H9 (cell line): ENCODE results near the gene KCNH5. TPM values are rescaled to one million over a fixed set of nuclear protein-coding genes. Genes with fewer than 3 reads are reported as not detected.
A peak's percentile ranks its signal among the peaks of the same experiment; 100 is the strongest.

Experiments
- DNase-seq: peaks from one replicate; pipeline ENCODE4 v3.0.0-alpha.2; 2017
- H2AFZ ChIP-seq: one replicate; pipeline ENCODE4 v1.6.1; 2013; ENCODE audit warnings: mild to moderate bottlenecking, low read length, control low read depth, moderate library complexity
- H2AK5ac ChIP-seq: 2 replicates; pipeline ENCODE4 v1.6.1; 2013; ENCODE audit warnings: low read length, control low read depth, mixed read lengths; ENCODE audit not compliant: insufficient read length
- H2BK120ac ChIP-seq: one replicate; pipeline ENCODE4 v1.6.1; 2013; ENCODE audit warnings: low read depth, mild to moderate bottlenecking, low read length, control low read depth, inconsistent platforms; ENCODE audit not compliant: poor library complexity, severe bottlenecking
- H2BK12ac ChIP-seq: 2 replicates; pipeline ENCODE4 v1.6.1; 2013; ENCODE audit warnings: low read length, control low read depth, mixed read lengths, low read depth; ENCODE audit not compliant: insufficient read length
- H2BK15ac ChIP-seq: 2 replicates; pipeline ENCODE4 v1.6.1; 2013; ENCODE audit warnings: low read depth, low read length, control low read depth
- H2BK20ac ChIP-seq: one replicate; pipeline ENCODE4 v1.6.1; 2013; ENCODE audit warnings: low read depth, mild to moderate bottlenecking, low read length, control low read depth, inconsistent platforms; ENCODE audit not compliant: poor library complexity, severe bottlenecking
- H2BK5ac ChIP-seq: 2 replicates; pipeline ENCODE4 v1.6.1; 2013; ENCODE audit warnings: low read length, control low read depth, mixed read lengths; ENCODE audit not compliant: insufficient read length
- H3K14ac ChIP-seq: 2 replicates; pipeline ENCODE4 v1.6.1; 2013; ENCODE audit warnings: low read length, control low read depth; ENCODE audit not compliant: insufficient read depth
- H3K18ac ChIP-seq: 2 replicates; pipeline ENCODE4 v1.6.1; 2013; ENCODE audit warnings: low read depth, mild to moderate bottlenecking, mixed read lengths, low read length, control low read depth; ENCODE audit not compliant: insufficient read length
- H3K23ac ChIP-seq: 2 replicates; pipeline ENCODE4 v1.6.1; 2013; ENCODE audit warnings: low read length, control low read depth, mixed read lengths, low read depth; ENCODE audit not compliant: insufficient read length
- H3K23me2 ChIP-seq: 2 replicates; pipeline ENCODE4 v1.6.1; 2013; ENCODE audit warnings: low read depth, mild to moderate bottlenecking, mixed read lengths, low read length, control low read depth; ENCODE audit not compliant: insufficient read length, poor library complexity, severe bottlenecking
- H3K27ac ChIP-seq: 2 replicates; pipeline ENCODE4 v1.5.1; 2013; ENCODE audit warnings: low read length, control low read depth, mixed read lengths, low read depth; ENCODE audit not compliant: insufficient read length
- H3K27me3 ChIP-seq: 2 replicates; pipeline ENCODE4 v1.6.1; 2013; ENCODE audit warnings: low read length, control low read depth, inconsistent platforms; ENCODE audit not compliant: insufficient read depth
- H3K4ac ChIP-seq: 2 replicates; pipeline ENCODE4 v1.6.1; 2013; ENCODE audit warnings: low read depth, mild to moderate bottlenecking, control low read depth, inconsistent platforms, low read length, moderate library complexity
- H3K4me1 ChIP-seq: 2 replicates; pipeline ENCODE4 v1.6.1; 2013; ENCODE audit warnings: low read length, control low read depth, inconsistent platforms; ENCODE audit not compliant: insufficient read depth
- H3K4me2 ChIP-seq: 2 replicates; pipeline ENCODE4 v1.6.1; 2013; ENCODE audit warnings: low read length, control low read depth, mixed read lengths; ENCODE audit not compliant: insufficient read length, insufficient read depth
- H3K56ac ChIP-seq: 2 replicates; pipeline ENCODE4 v1.6.1; 2013; ENCODE audit warnings: low read depth, mild to moderate bottlenecking, mixed read lengths, low read length, control low read depth; ENCODE audit not compliant: insufficient read length
- H3K79me1 ChIP-seq: 2 replicates; pipeline ENCODE4 v1.6.1; 2013; ENCODE audit warnings: low read depth, mild to moderate bottlenecking, moderate library complexity, low read length, control low read depth, inconsistent platforms; ENCODE audit not compliant: insufficient read depth, poor library complexity, severe bottlenecking
- H3K79me2 ChIP-seq: 2 replicates; pipeline ENCODE4 v1.6.1; 2013; ENCODE audit warnings: low read length, control low read depth, inconsistent platforms; ENCODE audit not compliant: insufficient read depth
- H3K9ac ChIP-seq: 2 replicates; pipeline ENCODE4 v1.6.1; 2013; ENCODE audit warnings: low read length, control low read depth, mixed read lengths; ENCODE audit not compliant: insufficient read length; ENCODE audit errors: extremely low read depth
- H3K9me3 ChIP-seq: one replicate; pipeline ENCODE4 v1.6.1; 2013; ENCODE audit warnings: low read depth, low read length, inconsistent platforms; ENCODE audit not compliant: control insufficient read depth
- H3T11ph ChIP-seq: one replicate; pipeline ENCODE4 v1.6.1; 2013; ENCODE audit warnings: mild to moderate bottlenecking, low read length, control low read depth, inconsistent platforms
- H4K20me1 ChIP-seq: one replicate; pipeline ENCODE4 v1.6.1; 2013; ENCODE audit not compliant: control insufficient read depth, insufficient read length, insufficient read depth
- H4K5ac ChIP-seq: 2 replicates; pipeline ENCODE4 v1.6.1; 2013; ENCODE audit warnings: low read depth, mild to moderate bottlenecking, mixed read lengths, low read length, control low read depth; ENCODE audit not compliant: insufficient read length
- H4K8ac ChIP-seq: replicated peaks from 2 replicates; pipeline ENCODE4 v1.6.1; 2013; ENCODE audit warnings: low read length, control low read depth, mixed read lengths, low read depth; ENCODE audit not compliant: insufficient read length
- H4K91ac ChIP-seq: 2 replicates; pipeline ENCODE4 v1.6.1; 2013; ENCODE audit warnings: low read depth, mild to moderate bottlenecking, moderate library complexity, mixed read lengths, low read length, control low read depth; ENCODE audit not compliant: insufficient read length
- H3K27ac Mint-ChIP-seq, 3 experiments: 2 replicates in 2 of 3; 3 replicates in 1 of 3; pipeline ENCODE4 v1.8.0; 2020 to 2021; ENCODE audit warnings: mixed read lengths in 3 of 3, mild to moderate bottlenecking in 1 of 3, moderate library complexity in 1 of 3
- H3K27me3 Mint-ChIP-seq: 2 replicates; pipeline ENCODE4 v1.8.0; 2021; ENCODE audit warnings: low read depth, mild to moderate bottlenecking, moderate library complexity, mixed read lengths
- H3K36me3 Mint-ChIP-seq, 3 experiments: 2 replicates in 2 of 3; 3 replicates in 1 of 3; pipeline ENCODE4 v1.8.0; 2020 to 2021; ENCODE audit warnings: low read depth in 3 of 3, mixed read lengths in 3 of 3; ENCODE audit not compliant: insufficient read depth in 1 of 3
- H3K4me1 Mint-ChIP-seq, 2 experiments: 2 replicates each; pipeline ENCODE4 v1.8.0; 2020; ENCODE audit warnings: mixed read lengths in 2 of 2
- H3K4me3 Mint-ChIP-seq, 2 experiments: 2 replicates in 1 of 2; 3 replicates in 1 of 2; pipeline ENCODE4 v1.8.0; 2020 to 2021; ENCODE audit warnings: mild to moderate bottlenecking in 2 of 2, mixed read lengths in 2 of 2, moderate library complexity in 1 of 2
- H3K9me3 Mint-ChIP-seq, 2 experiments: 2 replicates in 1 of 2; 3 replicates in 1 of 2; pipeline ENCODE4 v1.8.0; 2020; ENCODE audit warnings: mild to moderate bottlenecking in 2 of 2, mixed read lengths in 2 of 2, moderate library complexity in 1 of 2
- WGBS: extraction: QIAGEN DNeasy Blood & Tissue Kit; methylation state at CpG from one replicate; pipeline ENCODE4 v1.1.7; 2013; ENCODE audit warnings: missing lambda C conversion rate, low lambda C conversion rate, mixed read lengths; ENCODE audit not compliant: insufficient read length; ENCODE audit errors: extremely low coverage; 5-methylcytosine and 5-hydroxymethylcytosine counted together
- total RNA-seq: library from RNA; stranded (reverse); gene quantifications from 2 replicates; pipeline ENCODE4 v1.2.1, GENCODE V29; 2021
- TF ChIP-seq, protein P1 (sequence below): fragments of 200-600 bp; sonication (generic); conservative IDR thresholded peaks from 3 replicates; pipeline ENCODE4 v1.8.0; 2021; ENCODE audit warnings: antibody characterized with exemption, mild to moderate bottlenecking

The KCNH5 gene
- total RNA-seq, 1 experiment from 2014 or later: 0.42 TPM

DNA sequence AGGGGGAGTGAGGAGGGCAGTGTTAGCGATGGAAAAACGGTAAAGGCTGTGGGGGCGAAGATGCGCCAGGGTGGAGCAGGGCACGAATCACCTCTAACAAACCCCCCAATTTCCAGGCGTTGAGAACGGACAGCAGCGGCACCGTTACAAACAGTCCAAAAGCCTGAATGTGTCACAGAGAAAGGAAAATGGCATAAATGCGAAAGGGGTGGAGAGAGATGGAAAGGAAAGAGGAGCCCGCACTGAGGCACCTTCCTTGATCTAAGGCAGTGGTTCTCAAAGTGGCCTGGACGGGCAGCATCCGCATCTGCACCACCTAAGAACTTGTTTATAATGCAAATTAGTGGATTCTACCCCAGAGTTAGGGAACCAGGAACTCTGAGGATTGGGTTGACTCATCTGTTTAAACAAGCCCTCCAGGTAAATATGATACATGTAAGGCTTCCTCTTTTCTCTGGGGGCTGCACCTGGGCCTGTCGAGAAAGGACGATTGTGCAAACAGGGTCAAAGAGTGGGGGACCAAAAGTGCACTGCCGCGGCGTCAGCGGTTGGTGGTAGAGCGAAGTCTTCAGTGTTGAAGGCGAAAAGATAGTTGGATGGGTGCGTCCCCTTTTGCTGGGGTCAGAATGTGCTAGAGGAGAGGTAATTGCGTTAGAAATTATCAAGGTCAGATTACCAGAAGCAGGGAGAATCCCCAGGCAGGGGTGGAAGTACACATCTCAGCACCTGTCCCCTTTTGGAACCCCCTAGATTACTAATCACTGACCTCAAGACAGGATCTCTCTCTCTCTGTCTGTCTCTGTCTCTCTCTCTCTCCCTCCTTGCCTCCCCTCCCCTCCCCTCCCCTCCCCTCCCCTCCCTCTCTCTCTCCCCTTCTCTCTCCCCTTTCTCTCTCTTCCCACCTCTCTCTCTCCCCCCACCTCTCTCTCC is 1.3 kb upstream of the KCNH5 start:
- Histone ChIP-seq H3T11ph (no peak overlapping the region), H2BK5ac (no peak overlapping the region), H3K79me2 (no peaks in the 10 kb centered on the region), H2BK20ac (no peak overlapping the region), H3K56ac (no peak overlapping the region), H3K23ac (no peak overlapping the region), H3K79me1 (no peaks in the 10 kb centered on the region), H3K4me1 (no peaks in the 10 kb centered on the region), H3K27ac (no peak overlapping the region), H2BK15ac (no peak overlapping the region), H4K5ac (no peak overlapping the region), H4K20me1 (no peaks in the 10 kb centered on the region), H2BK120ac (no peak overlapping the region), H2AK5ac (no peak overlapping the region), H2AFZ (no peak overlapping the region), H4K91ac (no peak overlapping the region), H3K4ac (no peak overlapping the region), H3K14ac (no peak overlapping the region), H4K8ac (no peak overlapping the region), H3K4me2 (peak overlapping the region; percentile 74), H3K18ac (no peak overlapping the region), H2BK12ac (no peak overlapping the region), H3K9ac (no peak overlapping the region), H3K9me3 (no peaks in the 10 kb centered on the region), H3K27me3 (peaks cover 17% of the 10 kb centered on the region; the same call in 1 of the 2 replicates), H3K23me2 (peaks cover 21% of the 10 kb centered on the region)
- Mint-ChIP-seq H3K36me3 (no peaks in the 10 kb centered on the region; a peak in 2 of 7 replicates), H3K27me3 (peaks cover 39% of the 10 kb centered on the region), H3K27ac (peak overlapping the region in 1 of 3 experiments; percentile 70; a peak in 3 of 7 replicates), H3K9me3 (no peaks in the 10 kb centered on the region; a peak in 2 of 5 replicates), H3K4me1 (peaks cover 25 to 29% of the 10 kb centered on the region in 2 experiments), H3K4me3 (peak overlapping the region; percentile 70 to 92)
- no CpG with 5 or more reads among the region's 23 CpGs for WGBS
- TF ChIP-seq, protein P1, sequence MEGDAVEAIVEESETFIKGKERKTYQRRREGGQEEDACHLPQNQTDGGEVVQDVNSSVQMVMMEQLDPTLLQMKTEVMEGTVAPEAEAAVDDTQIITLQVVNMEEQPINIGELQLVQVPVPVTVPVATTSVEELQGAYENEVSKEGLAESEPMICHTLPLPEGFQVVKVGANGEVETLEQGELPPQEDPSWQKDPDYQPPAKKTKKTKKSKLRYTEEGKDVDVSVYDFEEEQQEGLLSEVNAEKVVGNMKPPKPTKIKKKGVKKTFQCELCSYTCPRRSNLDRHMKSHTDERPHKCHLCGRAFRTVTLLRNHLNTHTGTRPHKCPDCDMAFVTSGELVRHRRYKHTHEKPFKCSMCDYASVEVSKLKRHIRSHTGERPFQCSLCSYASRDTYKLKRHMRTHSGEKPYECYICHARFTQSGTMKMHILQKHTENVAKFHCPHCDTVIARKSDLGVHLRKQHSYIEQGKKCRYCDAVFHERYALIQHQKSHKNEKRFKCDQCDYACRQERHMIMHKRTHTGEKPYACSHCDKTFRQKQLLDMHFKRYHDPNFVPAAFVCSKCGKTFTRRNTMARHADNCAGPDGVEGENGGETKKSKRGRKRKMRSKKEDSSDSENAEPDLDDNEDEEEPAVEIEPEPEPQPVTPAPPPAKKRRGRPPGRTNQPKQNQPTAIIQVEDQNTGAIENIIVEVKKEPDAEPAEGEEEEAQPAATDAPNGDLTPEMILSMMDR: no peak
- DNase-seq: peak; percentile 65
